HG02938 (cell line): ENCODE results near the gene FANCD2OS.
"Not testable (repeated sequence)": the region's sequence is repeated elsewhere in the genome, so short reads cannot be mapped to it uniquely, and the experiment has no call there.

Experiments used
- ATAC-seq: cut with Tn5 transposase; IDR thresholded peaks from one replicate; pipeline ENCODE4 v1.9.1; 2021; ENCODE audit warnings: mild to moderate bottlenecking, moderate library complexity; ENCODE audit not compliant: unreplicated experiment

FANCD2OS gene

GRCh38 chr3:10093678-10094077, 14.4 kb downstream of the FANCD2OS start:
- ATAC-seq, result no peak

- not testable (repeated sequence) for ATAC-seq
Observed at GRCh38 chr3:10091387-10091786, 16.7 kb downstream of the FANCD2OS start.

DNA sequence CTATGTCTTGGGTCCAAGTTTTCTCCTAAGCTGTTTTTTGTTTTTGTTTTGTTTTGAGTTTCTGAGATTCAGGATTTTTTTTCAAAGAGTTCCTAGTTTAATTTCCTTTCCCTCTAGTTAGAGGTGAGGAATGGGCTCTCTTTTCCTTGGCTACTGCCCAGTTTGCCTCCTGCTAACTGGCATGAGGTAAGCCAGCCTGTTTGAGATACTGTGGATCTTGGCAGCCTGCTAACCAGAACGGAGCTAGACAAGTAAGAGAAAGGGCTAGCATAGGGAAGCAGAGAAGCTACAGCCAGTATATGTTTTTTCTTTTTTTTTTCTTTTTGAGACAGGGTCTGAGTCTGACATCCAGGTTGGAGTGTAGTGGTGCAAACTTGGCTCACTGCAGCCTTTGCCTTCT, 17.3 kb downstream of the FANCD2OS start:
- not testable (repeated sequence) for ATAC-seq

DNA sequence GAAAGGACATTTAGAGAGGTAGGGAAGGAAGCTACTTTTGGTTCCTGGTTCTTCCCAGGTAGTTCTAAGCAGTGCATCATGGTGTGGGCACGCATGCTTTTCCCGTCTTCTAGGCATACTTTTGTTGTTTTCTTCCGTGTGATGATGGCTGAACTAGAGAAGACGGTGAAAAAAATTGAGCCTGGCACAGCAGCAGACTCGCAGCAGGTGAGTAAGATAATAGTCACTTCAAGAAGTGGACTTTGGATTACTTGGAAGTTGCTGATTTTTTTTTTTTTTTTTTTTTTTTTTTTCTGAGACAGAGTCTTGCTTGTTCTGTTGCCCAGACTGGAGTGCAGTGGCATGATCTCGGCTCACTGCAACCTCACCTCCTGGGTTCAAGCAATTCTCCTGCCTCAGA, 17.9 kb downstream of the FANCD2OS start:
- ATAC-seq, result no peak

DNA sequence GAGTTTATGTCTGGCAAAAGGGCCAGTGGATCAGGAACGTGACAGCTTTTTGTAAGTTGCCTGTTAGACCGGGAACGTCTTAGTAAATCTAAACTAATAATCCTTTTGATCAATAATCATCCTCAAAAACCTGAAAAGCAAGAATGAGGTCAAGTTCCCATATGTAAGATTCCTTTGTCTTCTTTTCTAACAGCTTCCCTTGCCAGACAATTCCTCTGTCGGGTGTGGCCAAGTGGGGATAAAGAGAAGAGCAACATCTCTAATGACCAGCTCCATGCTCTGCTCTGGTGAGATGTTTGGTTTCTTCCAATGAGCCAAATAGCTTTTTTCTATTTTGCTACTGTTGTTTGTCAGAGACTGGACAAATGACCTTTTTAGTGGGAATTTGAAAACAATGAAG, 19.8 kb downstream of the FANCD2OS start:
- ATAC-seq, result no peak

GRCh38 chr3:10085738-10086137, 22.3 kb downstream of the FANCD2OS start:
- no peak for ATAC-seq

GRCh38 chr3:10081871-10082270, 26.2 kb downstream of the FANCD2OS start:
- ATAC-seq, result no peak

- no peak for ATAC-seq
Observed at GRCh38 chr3:10074666-10075065, 33.4 kb downstream of the FANCD2OS start.

DNA sequence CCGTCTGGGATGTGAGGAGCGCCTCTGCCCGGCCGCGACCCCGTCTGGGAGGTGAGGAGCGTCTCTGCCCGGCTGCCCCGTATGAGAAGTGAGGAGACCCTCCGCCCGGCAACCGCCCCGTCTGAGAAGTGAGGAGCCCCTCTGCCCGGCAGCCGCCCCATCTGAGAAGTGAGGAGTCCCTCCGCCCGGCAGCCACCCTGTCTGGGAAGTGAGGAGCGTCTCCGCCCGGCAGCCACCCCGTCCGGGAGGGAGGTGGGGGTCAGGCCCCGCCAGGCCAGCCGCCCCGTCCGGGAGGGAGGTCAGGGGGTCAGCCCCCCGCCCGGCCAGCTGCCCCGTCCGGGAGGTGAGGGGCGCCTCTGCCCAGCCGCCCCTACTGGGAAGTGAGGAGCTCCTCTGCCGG, 38.0 kb downstream of the FANCD2OS start:
- ATAC-seq, result not testable (repeated sequence)

DNA sequence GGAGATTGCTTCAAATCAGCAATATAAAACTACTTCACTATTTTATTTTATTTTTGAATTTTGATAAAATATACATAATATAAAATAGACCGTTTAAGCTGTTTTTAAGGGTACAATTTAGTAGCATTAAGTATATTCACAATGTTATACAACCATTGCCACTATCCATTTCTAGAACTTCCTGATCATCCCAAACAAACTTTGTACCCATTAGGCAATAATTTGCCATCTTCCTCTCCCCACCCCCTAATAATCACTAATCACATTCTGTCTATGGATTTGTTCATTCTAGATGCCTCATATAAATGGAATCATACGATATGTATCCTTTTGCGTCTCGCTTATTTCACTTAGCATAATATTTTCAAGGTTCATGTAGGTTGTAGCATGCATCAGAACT, 53.0 kb downstream of the FANCD2OS start:
- ATAC-seq, result no peak
